Neural progenitor cell (in vitro differentiated cells): ENCODE data around the gene IFNLR1. TPM values are rescaled to one million over a fixed set of nuclear protein-coding genes. Genes with fewer than 3 reads are reported as not detected.

Experiments
- DNase-seq: peaks from one replicate; pipeline ENCODE4 v3.0.0-alpha.2; 2016; ENCODE audit warnings: low spot score
- H2AFZ ChIP-seq: fragments of 200-600 bp; sonication (generic); replicated peaks from 2 replicates; pipeline ENCODE4 v1.6.1; 2016; ENCODE audit warnings: antibody characterized with exemption
- H3F3A ChIP-seq: fragments of 200-600 bp; sonication (generic); 2 replicates; pipeline ENCODE4 v1.6.1; 2016; ENCODE audit warnings: antibody characterized with exemption, low read depth
- H3K27ac ChIP-seq: fragments of 200-600 bp; sonication (generic); 2 replicates; pipeline ENCODE4 v1.5.1; 2016; ENCODE audit warnings: mild to moderate bottlenecking
- H3K27me3 ChIP-seq: fragments of 200-600 bp; sonication (generic); 2 replicates; pipeline ENCODE4 v1.6.1; 2016; ENCODE audit warnings: mild to moderate bottlenecking, moderate library complexity
- H3K36me3 ChIP-seq: fragments of 200-600 bp; sonication (generic); 2 replicates; pipeline ENCODE4 v1.5.1; 2016
- H3K4me1 ChIP-seq: fragments of 200-600 bp; sonication (generic); 2 replicates; pipeline ENCODE4 v1.6.1; 2016; ENCODE audit warnings: mixed run types
- H3K4me2 ChIP-seq: fragments of 200-600 bp; sonication (generic); 2 replicates; pipeline ENCODE4 v1.6.1; 2016
- H3K4me3 ChIP-seq: fragments of 200-600 bp; sonication (generic); 2 replicates; pipeline ENCODE4 v1.5.1; 2016
- H3K79me2 ChIP-seq: fragments of 200-600 bp; sonication (generic); 2 replicates; pipeline ENCODE4 v1.6.1; 2016; ENCODE audit warnings: low read depth
- H3K9ac ChIP-seq: fragments of 200-600 bp; sonication (generic); 2 replicates; pipeline ENCODE4 v1.6.1; 2016
- H3K9me3 ChIP-seq: fragments of 200-600 bp; sonication (generic); 2 replicates; pipeline ENCODE4 v1.5.1; 2016; ENCODE audit warnings: low read depth
- H4K20me1 ChIP-seq: fragments of 200-600 bp; sonication (generic); 2 replicates; pipeline ENCODE4 v1.6.1; 2016; ENCODE audit warnings: low read depth
- H3K27ac Mint-ChIP-seq: 3 replicates; pipeline ENCODE4 v1.8.0; 2021; ENCODE audit warnings: mixed read lengths
- H3K27me3 Mint-ChIP-seq: 2 replicates; pipeline ENCODE4 v1.8.0; 2022; ENCODE audit warnings: low read depth, mild to moderate bottlenecking, inconsistent platforms, moderate library complexity, mixed read lengths; ENCODE audit not compliant: insufficient read depth
- H3K36me3 Mint-ChIP-seq: 3 replicates; pipeline ENCODE4 v1.8.0; 2021; ENCODE audit warnings: mixed read lengths
- H3K4me1 Mint-ChIP-seq: 3 replicates; pipeline ENCODE4 v1.8.0; 2021; ENCODE audit warnings: mixed read lengths
- H3K4me3 Mint-ChIP-seq: 3 replicates; pipeline ENCODE4 v1.8.0; 2021; ENCODE audit warnings: mild to moderate bottlenecking, moderate library complexity, mixed read lengths
- H3K9me3 Mint-ChIP-seq: 3 replicates; pipeline ENCODE4 v1.8.0; 2020; ENCODE audit warnings: mixed read lengths
- EZH2 ChIP-seq: fragments of 200-600 bp; sonication (generic); IDR thresholded peaks from 2 replicates; pipeline ENCODE4 v1.6.1; 2017; ENCODE audit warnings: antibody characterized with exemption, mild to moderate bottlenecking, moderate library complexity
- EZH2phosphoT487 ChIP-seq: fragments of 200-600 bp; sonication (generic); IDR thresholded peaks from 2 replicates; pipeline ENCODE4 v1.6.1; 2017; ENCODE audit warnings: antibody characterized with exemption
- total RNA-seq: library from RNA; depleted of rRNA; stranded (reverse); fragments of >200 nt; gene quantifications from 2 replicates; pipeline ENCODE4 v1.2.3, GENCODE V29; 2015; ENCODE audit warnings: low replicate concordance
- TF ChIP-seq, protein P1 (sequence below): fragments of 200-600 bp; sonication (generic); IDR thresholded peaks from 2 replicates; pipeline ENCODE4 v1.5.1; 2017; ENCODE audit warnings: antibody characterized with exemption, mild to moderate bottlenecking

The IFNLR1 gene
- total RNA-seq, 1 donor from 2014 or later = 3.3 TPM

GRCh38 chr1:24124980-24125379 is 62.1 kb downstream of the IFNLR1 start:
- peaks cover 10% of the 10 kb centered on the region for H3K4me1 Mint-ChIP-seq

DNA sequence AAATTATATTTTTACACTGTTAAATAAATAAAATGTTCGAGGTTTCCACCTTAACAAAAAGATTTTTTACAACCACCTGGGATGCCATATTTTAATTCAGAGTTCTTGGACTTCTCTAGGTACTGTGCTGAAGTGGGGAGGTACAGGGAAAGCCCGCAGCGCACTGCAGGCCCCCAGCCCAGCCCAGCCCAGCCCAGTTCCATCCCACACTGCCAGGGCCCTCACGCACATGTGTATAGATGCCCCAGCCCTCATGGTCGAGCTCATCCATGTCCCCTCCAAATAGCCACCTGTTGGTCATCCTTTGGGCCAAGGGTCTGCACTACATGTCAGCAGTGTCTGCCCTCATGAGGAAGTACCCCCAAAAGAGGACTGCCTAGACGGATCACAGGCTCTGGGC is 63.5 kb downstream of the IFNLR1 start:
- H3K9ac ChIP-seq = no peak overlapping the region
- TF ChIP-seq EZH2phosphoT487 (no peak), EZH2 (no peak)
- TF ChIP-seq, protein P1, sequence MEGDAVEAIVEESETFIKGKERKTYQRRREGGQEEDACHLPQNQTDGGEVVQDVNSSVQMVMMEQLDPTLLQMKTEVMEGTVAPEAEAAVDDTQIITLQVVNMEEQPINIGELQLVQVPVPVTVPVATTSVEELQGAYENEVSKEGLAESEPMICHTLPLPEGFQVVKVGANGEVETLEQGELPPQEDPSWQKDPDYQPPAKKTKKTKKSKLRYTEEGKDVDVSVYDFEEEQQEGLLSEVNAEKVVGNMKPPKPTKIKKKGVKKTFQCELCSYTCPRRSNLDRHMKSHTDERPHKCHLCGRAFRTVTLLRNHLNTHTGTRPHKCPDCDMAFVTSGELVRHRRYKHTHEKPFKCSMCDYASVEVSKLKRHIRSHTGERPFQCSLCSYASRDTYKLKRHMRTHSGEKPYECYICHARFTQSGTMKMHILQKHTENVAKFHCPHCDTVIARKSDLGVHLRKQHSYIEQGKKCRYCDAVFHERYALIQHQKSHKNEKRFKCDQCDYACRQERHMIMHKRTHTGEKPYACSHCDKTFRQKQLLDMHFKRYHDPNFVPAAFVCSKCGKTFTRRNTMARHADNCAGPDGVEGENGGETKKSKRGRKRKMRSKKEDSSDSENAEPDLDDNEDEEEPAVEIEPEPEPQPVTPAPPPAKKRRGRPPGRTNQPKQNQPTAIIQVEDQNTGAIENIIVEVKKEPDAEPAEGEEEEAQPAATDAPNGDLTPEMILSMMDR = no peak
- H3K4me2 ChIP-seq = no peak overlapping the region
- H3K4me3 ChIP-seq = no peak overlapping the region
- Mint-ChIP-seq H3K9me3 (no peaks in the 10 kb centered on the region), H3K4me1 (peaks cover 10% of the 10 kb centered on the region), H3K4me3 (no peak overlapping the region), H3K36me3 (no peaks in the 10 kb centered on the region), H3K27ac (no peak overlapping the region), H3K27me3 (no peaks in the 10 kb centered on the region)
- no peaks in the 10 kb centered on the region for H3K4me1 ChIP-seq
- no peaks in the 10 kb centered on the region for H3F3A ChIP-seq
- no peaks in the 10 kb centered on the region for H3K27me3 ChIP-seq
- H2AFZ ChIP-seq = no peak overlapping the region
- H3K9me3 ChIP-seq = no peaks in the 10 kb centered on the region
- H4K20me1 ChIP-seq = no peaks in the 10 kb centered on the region
- no peak overlapping the region for H3K27ac ChIP-seq
- DNase-seq = no peak
- no peaks in the 10 kb centered on the region for H3K79me2 ChIP-seq
- H3K36me3 ChIP-seq = no peaks in the 10 kb centered on the region

More at GRCh38 chr1:24124980-24125379, 62.1 kb downstream of the IFNLR1 start:
- Histone ChIP-seq H3K27me3 (no peaks in the 10 kb centered on the region), H3K4me2 (no peak overlapping the region), H3K27ac (no peak overlapping the region), H4K20me1 (no peaks in the 10 kb centered on the region), H3K9ac (no peak overlapping the region), H3K4me1 (no peaks in the 10 kb centered on the region), H3K36me3 (no peaks in the 10 kb centered on the region), H3F3A (no peaks in the 10 kb centered on the region), H2AFZ (no peak overlapping the region), H3K79me2 (no peaks in the 10 kb centered on the region), H3K9me3 (no peaks in the 10 kb centered on the region), H3K4me3 (no peak overlapping the region)
- H3K4me3 Mint-ChIP-seq = no peak overlapping the region
- DNase-seq = no peak
- H3K27ac Mint-ChIP-seq = no peak overlapping the region
- H3K9me3 Mint-ChIP-seq = no peaks in the 10 kb centered on the region
- TF ChIP-seq, protein P1 = no peak
- TF ChIP-seq EZH2phosphoT487 (no peak), EZH2 (no peak)
- no peaks in the 10 kb centered on the region for H3K36me3 Mint-ChIP-seq
- no peaks in the 10 kb centered on the region for H3K27me3 Mint-ChIP-seq

- TF ChIP-seq EZH2phosphoT487 (no peak), EZH2 (no peak)
- TF ChIP-seq, protein P1 = no peak
- no peak overlapping the region for H2AFZ ChIP-seq
- H3K9me3 ChIP-seq = no peaks in the 10 kb centered on the region
- H3K4me1 ChIP-seq = no peaks in the 10 kb centered on the region
- no peaks in the 10 kb centered on the region for H4K20me1 ChIP-seq
- H3K9ac ChIP-seq = no peak overlapping the region
- no peaks in the 10 kb centered on the region for H3K27me3 ChIP-seq
- DNase-seq = no peak
- no peak overlapping the region for H3K4me3 ChIP-seq
- no peak overlapping the region for H3K27ac Mint-ChIP-seq
- H3K9me3 Mint-ChIP-seq = no peaks in the 10 kb centered on the region
- H3K27me3 Mint-ChIP-seq = no peaks in the 10 kb centered on the region
- no peak overlapping the region for H3K27ac ChIP-seq
- H3K79me2 ChIP-seq = no peaks in the 10 kb centered on the region
- no peak overlapping the region for H3K4me2 ChIP-seq
- H3K4me1 Mint-ChIP-seq = peaks cover 10% of the 10 kb centered on the region
- H3F3A ChIP-seq = no peaks in the 10 kb centered on the region
- no peaks in the 10 kb centered on the region for H3K36me3 Mint-ChIP-seq
- H3K4me3 Mint-ChIP-seq = no peak overlapping the region
- no peaks in the 10 kb centered on the region for H3K36me3 ChIP-seq
These were observed 64.3 kb downstream of the IFNLR1 start for GRCh38 chr1:24122776-24123175.
